ENCODE measurements around the gene DDX53.

The DDX53 gene

GRCh38 chrX:23048806-23049573, 49.2 kb downstream of the DDX53 start:
- Histone ChIP-seq H2AFZ (ENCODE audit: low read length) (no peak overlapping the region), H3K27me3 (ENCODE audit: insufficient read depth, low read length, poor library complexity, severe bottlenecking) (no peaks in the 10 kb centered on the region), H3K4me2 (ENCODE audit: low read depth, low read length, poor library complexity, severe bottlenecking) (no peak overlapping the region), H3K9me3 (ENCODE audit: insufficient read depth, low read depth, low read length) (no peaks in the 10 kb centered on the region), H3F3A (ENCODE audit: low read depth) (no peaks in the 10 kb centered on the region), H3K4me3 (ENCODE audit: low read length, poor library complexity, severe bottlenecking) (no peak overlapping the region), H3K9me2 (replicated peaks; ENCODE audit: low read depth, low read length) (no peaks in the 10 kb centered on the region), H3K79me2 (ENCODE audit: insufficient read depth, low read length) (no peaks in the 10 kb centered on the region), H3K9ac (ENCODE audit: low read depth, low read length, poor library complexity, severe bottlenecking) (no peak overlapping the region), H4K20me1 (ENCODE audit: insufficient read depth, low read length, poor library complexity, severe bottlenecking) (no peaks in the 10 kb centered on the region), H3K4me1 (ENCODE audit: insufficient read depth, low read length, poor library complexity, severe bottlenecking) (no peaks in the 10 kb centered on the region), H3K36me3 (ENCODE audit: insufficient read depth, low read length) (no peaks in the 10 kb centered on the region)
- TF ChIP-seq CTCF (conservative IDR thresholded peaks at IDR 0.05; ENCODE audit: low read length) = no peak
- TF ChIP-seq EZH2phosphoT487 (IDR thresholded peaks at IDR 0.05; ENCODE audit: borderline replicate concordance) = no peak

GRCh38 chrX:23052324-23052723, 52.6 kb downstream of the DDX53 start:
- Histone ChIP-seq H3F3A (ENCODE audit: low read depth) (no peaks in the 10 kb centered on the region), H3K27me3 (ENCODE audit: insufficient read depth, low read length, poor library complexity, severe bottlenecking) (no peaks in the 10 kb centered on the region), H3K9ac (ENCODE audit: low read depth, low read length, poor library complexity, severe bottlenecking) (no peak overlapping the region), H2AFZ (ENCODE audit: low read length) (no peak overlapping the region), H3K9me2 (replicated peaks; ENCODE audit: low read depth, low read length) (no peaks in the 10 kb centered on the region), H4K20me1 (ENCODE audit: insufficient read depth, low read length, poor library complexity, severe bottlenecking) (no peaks in the 10 kb centered on the region), H3K4me2 (ENCODE audit: low read depth, low read length, poor library complexity, severe bottlenecking) (no peak overlapping the region), H3K9me3 (ENCODE audit: insufficient read depth, low read depth, low read length) (no peaks in the 10 kb centered on the region), H3K79me2 (ENCODE audit: insufficient read depth, low read length) (no peaks in the 10 kb centered on the region), H3K4me3 (ENCODE audit: low read length, poor library complexity, severe bottlenecking) (no peak overlapping the region), H3K4me1 (ENCODE audit: insufficient read depth, low read length, poor library complexity, severe bottlenecking) (no peaks in the 10 kb centered on the region), H3K36me3 (ENCODE audit: insufficient read depth, low read length) (no peaks in the 10 kb centered on the region)
- no peak for TF ChIP-seq EZH2phosphoT487 (IDR thresholded peaks at IDR 0.05; ENCODE audit: borderline replicate concordance)
- TF ChIP-seq CTCF (conservative IDR thresholded peaks at IDR 0.05; ENCODE audit: low read length) = no peak
